ENCODE data around the gene CDKAL1. TPM values are rescaled to one million over a fixed set of nuclear protein-coding genes. Genes with fewer than 3 reads are reported as not detected.

Gene CDKAL1
- 6.6 and 9.7 TPM in 2 replicates for total RNA-seq

DNA sequence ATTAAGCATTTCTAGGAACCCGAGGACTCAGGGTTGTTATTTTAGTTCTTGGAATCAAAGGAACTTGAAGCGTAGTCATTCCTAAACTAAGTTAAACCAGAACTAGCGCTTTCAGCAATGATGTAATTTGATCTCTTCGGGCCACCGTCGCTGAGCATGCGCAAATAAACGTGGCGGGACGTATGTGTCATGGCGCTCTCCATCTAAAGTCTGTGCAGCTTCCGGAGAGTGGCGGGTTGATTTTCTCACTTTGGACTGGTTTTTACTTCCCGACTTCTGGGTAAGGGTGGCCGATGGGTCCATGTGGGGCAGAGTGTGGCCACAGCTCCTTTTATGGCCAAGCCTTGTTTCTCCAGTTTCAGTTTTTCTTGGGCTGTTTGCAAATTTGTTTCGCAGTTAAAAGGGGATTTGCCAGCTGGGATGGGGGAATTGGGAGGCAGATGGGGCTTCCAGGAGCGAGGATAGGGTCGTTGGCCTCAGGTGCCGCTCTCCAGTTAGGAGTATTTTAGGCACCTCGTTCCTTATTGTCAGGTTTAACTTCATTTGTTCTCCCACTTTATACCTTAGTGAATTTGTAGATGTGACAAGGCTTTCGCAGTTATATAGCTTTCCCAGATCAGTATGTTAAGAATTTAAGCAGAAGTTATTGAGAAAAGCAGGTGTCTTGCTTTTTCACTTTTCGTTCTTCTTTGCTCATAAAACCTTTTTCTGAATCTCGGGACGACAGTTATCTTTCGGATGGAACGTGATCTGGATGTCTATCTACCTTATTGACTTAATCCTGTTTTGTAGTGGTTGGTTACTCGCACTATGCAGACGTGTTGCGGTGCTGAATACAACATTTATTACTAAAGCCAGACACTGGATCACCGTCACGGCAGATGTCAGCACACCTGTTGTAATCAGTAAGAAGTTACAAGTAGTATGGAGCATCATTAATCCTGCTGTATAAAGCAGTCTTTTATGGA is at the start of gene CDKAL1:
CDKAL1 (plus strand) TSS at position 163 of the 968 bp plus-strand sequence. CDS start 11,894 bp downstream, outside the sequence.

Other genes with a start within 250 kb of the CDKAL1 start
- gene E2F3, start 132.6 kb upstream of the CDKAL1 start, total RNA-seq: 7.9 and 9.1 TPM in 2 replicates